Endothelial cell of umbilical vein (primary cell): ENCODE measurements around the gene CCNH. TPM values are rescaled to one million over a fixed set of nuclear protein-coding genes. Genes with fewer than 3 reads are reported as not detected.

Experiments
- BruUV-seq: library from RNA; stranded (reverse); fragments of 400-500 nt; replicated peaks from 2 replicates; lab custom pipeline; 2021; lab: Mats Ljungman, UMichigan
- CTCF ChIA-PET: fragments of 300-600, 350-600 bp; sonication (Branson Sonifier 250); formaldehyde crosslinking; loops from one replicate; lab custom pipeline; 2021; ENCODE audit warnings: antibody characterized with exemption, inconsistent platforms; lab: Charles Lee
- POLR2A ChIA-PET: fragments of 300-600, 350-600 bp; sonication (Branson Sonifier 250); formaldehyde crosslinking; loops from one replicate; lab custom pipeline; 2021; ENCODE audit warnings: antibody characterized with exemption, inconsistent platforms; lab: Charles Lee
- DNase-seq: peaks from one replicate; pipeline ENCODE4 v3.0.0-alpha.2; 2011; ENCODE audit warnings: low read depth, low spot score
- FAIRE-seq: peaks from 2 replicates; lab custom pipeline; 2011; peaks lifted over from hg19 to GRCh38; lab: Jason Lieb, UNC
- H2AFZ ChIP-seq: 2 replicates; pipeline ENCODE4 v1.6.0; 2012; ENCODE audit warnings: low read depth, low read length, control low read depth, inconsistent platforms
- H3K27ac ChIP-seq: 2 replicates; pipeline ENCODE4 v1.5.1; 2011; ENCODE audit warnings: low read depth, mild to moderate bottlenecking, control low read depth, low read length, moderate library complexity; ENCODE audit not compliant: insufficient read depth
- H3K27me3 ChIP-seq, 2 experiments: 2 replicates each; pipeline versions ENCODE4 v1.6.0 to v1.6.1; 2011; ENCODE audit warnings: low read length in 2 of 2, mixed read lengths in 1 of 2; ENCODE audit not compliant: control insufficient read depth in 2 of 2, insufficient read depth in 2 of 2
- H3K36me3 ChIP-seq, 2 experiments: 2 replicates in 1 of 2; 3 replicates in 1 of 2; pipeline ENCODE4 v1.5.1; 2011; ENCODE audit warnings: low read length in 2 of 2, mild to moderate bottlenecking in 1 of 2, moderate library complexity in 1 of 2; ENCODE audit not compliant: control insufficient read depth in 2 of 2, insufficient read depth in 2 of 2; ENCODE audit errors: extremely low read depth in 1 of 2
- H3K4me1 ChIP-seq: 3 replicates; pipeline ENCODE4 v1.5.1; 2011; ENCODE audit warnings: mild to moderate bottlenecking, low read length; ENCODE audit not compliant: control insufficient read depth, insufficient read depth; ENCODE audit errors: extremely low read depth
- H3K4me2 ChIP-seq: 2 replicates; pipeline ENCODE4 v1.6.1; 2011; ENCODE audit warnings: low read length, control low read depth, mixed read lengths; ENCODE audit not compliant: insufficient read depth
- H3K4me3 ChIP-seq, 3 experiments: fragments of 200-600 bp in 1 of 3; sonication (generic), shearing (Covaris generic) in 1 of 3; replicated peaks in 1 of 3; 2 replicates each; pipeline ENCODE4 v1.5.1; 2011 to 2016; ENCODE audit warnings: control low read depth in 3 of 3, low read length in 3 of 3, mild to moderate bottlenecking in 2 of 3, inconsistent platforms in 1 of 3, low read depth in 1 of 3, moderate library complexity in 1 of 3; ENCODE audit not compliant: insufficient read depth in 1 of 3
- H3K79me2 ChIP-seq: 2 replicates; pipeline ENCODE4 v1.6.0; 2012; ENCODE audit warnings: low read length, inconsistent platforms; ENCODE audit not compliant: control insufficient read depth, insufficient read depth
- H3K9ac ChIP-seq: replicated peaks from 2 replicates; pipeline ENCODE3; 2011; ENCODE audit warnings: low read length, control low read depth; ENCODE audit not compliant: insufficient read depth; ENCODE audit errors: extremely low read depth
- H3K9me1 ChIP-seq: replicated peaks from 3 replicates; pipeline ENCODE4 v1.6.0; 2011; ENCODE audit warnings: mild to moderate bottlenecking, low read length; ENCODE audit not compliant: control insufficient read depth, insufficient read depth; ENCODE audit errors: extremely low read depth
- H3K9me3 ChIP-seq: replicated peaks from 2 replicates; pipeline ENCODE4 v1.5.1; 2012; ENCODE audit warnings: low read length, inconsistent platforms; ENCODE audit not compliant: control insufficient read depth, insufficient read depth
- H4K20me1 ChIP-seq: replicated peaks from 2 replicates; pipeline ENCODE3; 2011; ENCODE audit warnings: mild to moderate bottlenecking, low read length; ENCODE audit not compliant: control insufficient read depth, insufficient read depth; ENCODE audit errors: extremely low read depth
- EZH2 ChIP-seq: IDR thresholded peaks from 2 replicates; pipeline ENCODE4 v1.6.1; 2012; ENCODE audit warnings: borderline replicate concordance, low read depth, mild to moderate bottlenecking, moderate library complexity, low read length, inconsistent platforms; ENCODE audit not compliant: severe bottlenecking
- FOS ChIP-seq: IDR thresholded peaks from 2 replicates; pipeline ENCODE4 v1.6.1; 2011; ENCODE audit warnings: mild to moderate bottlenecking, low read length, moderate library complexity, borderline replicate concordance; ENCODE audit not compliant: insufficient read depth
- GATA2 ChIP-seq: IDR thresholded peaks from 2 replicates; pipeline ENCODE4 v1.7.0; 2011; ENCODE audit warnings: low read depth, mild to moderate bottlenecking, moderate library complexity, mixed read lengths, low read length; ENCODE audit not compliant: insufficient read length, insufficient read depth
- JUN ChIP-seq: IDR thresholded peaks from 2 replicates; pipeline ENCODE4 v1.6.1; 2011; ENCODE audit warnings: borderline replicate concordance, low read depth; ENCODE audit not compliant: insufficient read length, insufficient read depth
- MYC ChIP-seq: IDR thresholded peaks from one replicate; pipeline ENCODE4 v1.6.1; 2011; ENCODE audit warnings: mild to moderate bottlenecking, low read depth, low read length
- POLR2A ChIP-seq: IDR thresholded peaks from 2 replicates; pipeline ENCODE4 v1.6.1; 2012; ENCODE audit warnings: low read depth, mild to moderate bottlenecking, control low read depth, low read length
- POLR2AphosphoS5 ChIP-seq: IDR thresholded peaks from 2 replicates; pipeline ENCODE4 v1.6.1; 2012; ENCODE audit warnings: low read depth, mild to moderate bottlenecking, control low read depth, low read length, moderate library complexity; ENCODE audit not compliant: insufficient read depth
- dilution Hi-C: fragments of 300-500 bp; cut with MboI; formaldehyde crosslinking; loops from one replicate; pipeline ENCODE4 v1.15.0; 2019; ENCODE audit warnings: low sequenced_read_pairs; ENCODE audit not compliant: extremely low pct_ligation_motif_present
- intact Hi-C: fragments of 100-400 bp; cut with micrococcal nuclease; formaldehyde crosslinking; loops from one replicate; pipeline ENCODE4 v1.10.0; 2022
- polyA plus RNA-seq, 4 experiments: library from polyadenylated mRNA; depleted of rRNA in 3 of 4; stranded (reverse) in 3 of 4; unstranded in 1 of 4; fragments of >200 nt; gene quantifications; 2 replicates each; pipeline versions ENCODE4 v1.2.1 to v1.2.3, GENCODE V29; 2011 to 2012; ENCODE audit warnings: missing spikeins in 1 of 4
- total RNA-seq: library from RNA; stranded (reverse); gene quantifications from 2 replicates; pipeline ENCODE4 v1.2.3, GENCODE V29; 2021
- TF ChIP-seq, protein P1 (sequence below): IDR thresholded peaks from 2 replicates; pipeline ENCODE4 v1.6.1; 2011; ENCODE audit not compliant: insufficient read depth, insufficient read length
- TF ChIP-seq, protein P2 (sequence below), 2 donors: IDR thresholded peaks; 1 replicate in 1 of 2; 2 replicates in 1 of 2; pipeline ENCODE4 v1.5.1; 2011; ENCODE audit warnings: low read length in 2 of 2, mild to moderate bottlenecking in 2 of 2, moderate library complexity in 2 of 2, control low read depth in 1 of 2, inconsistent platforms in 1 of 2, low read depth in 1 of 2; ENCODE audit not compliant: insufficient read depth in 1 of 2; ENCODE audit errors: extremely low read depth in 1 of 2

The CCNH gene
- total and polyA plus RNA-seq, 2 donors (not counting 3 experiments of a cell fraction or from before 2014, with no cell fraction given) = 47.9 to 50.6 TPM

DNA sequence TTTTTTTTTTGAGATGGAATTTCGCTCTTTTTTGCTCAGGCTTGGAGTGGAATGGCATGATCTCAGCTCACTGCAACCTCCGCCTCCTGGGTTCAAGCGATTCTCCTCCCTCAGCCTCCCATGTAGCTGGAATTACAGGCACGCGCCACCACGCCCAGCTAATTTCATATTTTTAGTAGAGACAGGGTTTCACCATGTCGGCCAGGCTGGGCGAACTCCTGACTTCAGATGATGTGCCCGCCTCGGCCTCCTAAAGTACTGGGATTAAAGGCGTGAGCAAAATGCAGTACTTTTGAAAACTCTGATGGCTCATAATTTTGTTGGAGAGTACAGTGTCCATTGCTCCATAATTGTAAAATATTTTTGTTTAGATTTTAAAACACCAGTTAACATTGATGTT lies 52.6 kb downstream of the CCNH start:
- Histone ChIP-seq H3K27me3 (no peaks in the 10 kb centered on the region), H3K4me3 (no peak overlapping the region), H3K79me2 (no peaks in the 10 kb centered on the region), H4K20me1 (no peaks in the 10 kb centered on the region), H3K9ac (no peak overlapping the region), H3K4me1 (peaks cover 2% of the 10 kb centered on the region), H3K9me1 (no peaks in the 10 kb centered on the region), H2AFZ (no peak overlapping the region), H3K27ac (no peak overlapping the region), H3K9me3 (no peaks in the 10 kb centered on the region), H3K36me3 (peaks cover 2 to 5% of the 10 kb centered on the region in 2 experiments), H3K4me2 (no peak overlapping the region)
- FAIRE-seq = no peak
- no TSS peak for BruUV-seq
- TF ChIP-seq, protein P1, sequence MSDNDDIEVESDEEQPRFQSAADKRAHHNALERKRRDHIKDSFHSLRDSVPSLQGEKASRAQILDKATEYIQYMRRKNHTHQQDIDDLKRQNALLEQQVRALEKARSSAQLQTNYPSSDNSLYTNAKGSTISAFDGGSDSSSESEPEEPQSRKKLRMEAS = no peak
- TF ChIP-seq JUN (no peak), MYC (no peak), EZH2 (no peak), POLR2AphosphoS5 (no peak), POLR2A (no peak), GATA2 (no peak), FOS (no peak)
- TF ChIP-seq, protein P2, sequence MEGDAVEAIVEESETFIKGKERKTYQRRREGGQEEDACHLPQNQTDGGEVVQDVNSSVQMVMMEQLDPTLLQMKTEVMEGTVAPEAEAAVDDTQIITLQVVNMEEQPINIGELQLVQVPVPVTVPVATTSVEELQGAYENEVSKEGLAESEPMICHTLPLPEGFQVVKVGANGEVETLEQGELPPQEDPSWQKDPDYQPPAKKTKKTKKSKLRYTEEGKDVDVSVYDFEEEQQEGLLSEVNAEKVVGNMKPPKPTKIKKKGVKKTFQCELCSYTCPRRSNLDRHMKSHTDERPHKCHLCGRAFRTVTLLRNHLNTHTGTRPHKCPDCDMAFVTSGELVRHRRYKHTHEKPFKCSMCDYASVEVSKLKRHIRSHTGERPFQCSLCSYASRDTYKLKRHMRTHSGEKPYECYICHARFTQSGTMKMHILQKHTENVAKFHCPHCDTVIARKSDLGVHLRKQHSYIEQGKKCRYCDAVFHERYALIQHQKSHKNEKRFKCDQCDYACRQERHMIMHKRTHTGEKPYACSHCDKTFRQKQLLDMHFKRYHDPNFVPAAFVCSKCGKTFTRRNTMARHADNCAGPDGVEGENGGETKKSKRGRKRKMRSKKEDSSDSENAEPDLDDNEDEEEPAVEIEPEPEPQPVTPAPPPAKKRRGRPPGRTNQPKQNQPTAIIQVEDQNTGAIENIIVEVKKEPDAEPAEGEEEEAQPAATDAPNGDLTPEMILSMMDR (IDR thresholded peaks at IDR 0.05; ENCODE audit: extremely low read depth in 1 of 2, insufficient read depth in 1 of 2, low read depth in 1 of 2, low read length in 2 of 2) = no peak
- intact Hi-C loops = no loop called here
- ChIA-PET POLR2A (no interaction called here), CTCF (interaction anchor here (0.7 to 1.5 kb wide), 2 partner anchors 11 to 290 kb away, joined by 3 to 6 read pairs; no protein-coding TSS in a partner anchor)
- dilution Hi-C loops = no loop called here
- no peak for DNase-seq
